Ureter (tissue), 1 donor: ENCODE measurements around the gene EFNA1. TPM values are rescaled to one million over a fixed set of nuclear protein-coding genes. Genes with fewer than 3 reads are reported as not detected.
A peak's percentile ranks its signal among the peaks of the same experiment; 100 is the strongest.

Experiments
- DNase-seq: peaks from one replicate; pipeline ENCODE4 v3.0.0-alpha.2; 2020; ENCODE audit warnings: low spot score
- total RNA-seq: library from RNA; stranded (reverse); gene quantifications from one replicate; pipeline ENCODE4 v1.2.4, GENCODE V29; 2023
- donor health status: DM: yes; HTN: yes; CAD: no.

The EFNA1 gene
- total RNA-seq = 111 TPM

DNA sequence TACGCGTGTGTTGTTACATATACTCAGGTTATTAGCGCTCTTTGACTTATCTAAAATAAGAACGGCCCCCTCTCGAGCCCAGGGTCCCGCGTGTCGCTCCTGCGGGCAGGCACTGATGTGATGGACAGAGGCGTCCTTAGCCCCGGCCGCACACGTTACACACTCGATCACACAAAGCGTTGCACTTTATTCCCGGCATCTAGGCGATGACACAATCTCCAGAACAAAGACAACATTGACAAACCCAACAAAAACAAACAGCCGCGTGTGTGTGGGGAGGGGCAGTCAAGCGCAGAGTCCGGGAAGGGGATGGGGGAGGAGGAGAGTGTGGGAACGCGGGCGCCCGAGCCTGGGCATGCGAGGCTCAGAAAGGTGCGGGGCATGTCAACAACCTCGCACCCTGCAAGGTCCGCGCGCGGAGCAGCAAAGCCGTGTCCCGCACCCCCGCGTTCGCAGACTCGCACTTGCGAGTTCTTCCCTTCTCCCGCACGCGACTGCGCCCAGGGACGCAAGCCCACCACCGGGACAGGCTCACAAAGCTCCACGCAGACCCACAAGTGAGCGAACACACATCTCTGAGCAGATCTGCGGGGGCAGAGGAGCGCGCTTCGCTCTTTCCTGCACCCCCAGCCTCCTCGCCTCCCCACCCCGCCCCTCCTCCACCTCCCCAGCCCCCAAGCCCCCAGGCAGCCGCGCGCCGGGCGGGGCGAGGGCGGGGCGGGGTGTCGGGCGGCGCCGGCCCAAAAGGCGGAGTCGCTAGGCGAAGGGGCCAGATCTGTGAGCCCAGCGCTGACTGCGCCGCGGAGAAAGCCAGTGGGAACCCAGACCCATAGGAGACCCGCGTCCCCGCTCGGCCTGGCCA lies at the start of gene EFNA1:
Gene EFNA1 (plus strand): TSS at position 772 of the 862 bp plus-strand sequence. CDS start 102 bp downstream, outside the sequence.
- peak; percentile 87 for DNase-seq

DNA sequence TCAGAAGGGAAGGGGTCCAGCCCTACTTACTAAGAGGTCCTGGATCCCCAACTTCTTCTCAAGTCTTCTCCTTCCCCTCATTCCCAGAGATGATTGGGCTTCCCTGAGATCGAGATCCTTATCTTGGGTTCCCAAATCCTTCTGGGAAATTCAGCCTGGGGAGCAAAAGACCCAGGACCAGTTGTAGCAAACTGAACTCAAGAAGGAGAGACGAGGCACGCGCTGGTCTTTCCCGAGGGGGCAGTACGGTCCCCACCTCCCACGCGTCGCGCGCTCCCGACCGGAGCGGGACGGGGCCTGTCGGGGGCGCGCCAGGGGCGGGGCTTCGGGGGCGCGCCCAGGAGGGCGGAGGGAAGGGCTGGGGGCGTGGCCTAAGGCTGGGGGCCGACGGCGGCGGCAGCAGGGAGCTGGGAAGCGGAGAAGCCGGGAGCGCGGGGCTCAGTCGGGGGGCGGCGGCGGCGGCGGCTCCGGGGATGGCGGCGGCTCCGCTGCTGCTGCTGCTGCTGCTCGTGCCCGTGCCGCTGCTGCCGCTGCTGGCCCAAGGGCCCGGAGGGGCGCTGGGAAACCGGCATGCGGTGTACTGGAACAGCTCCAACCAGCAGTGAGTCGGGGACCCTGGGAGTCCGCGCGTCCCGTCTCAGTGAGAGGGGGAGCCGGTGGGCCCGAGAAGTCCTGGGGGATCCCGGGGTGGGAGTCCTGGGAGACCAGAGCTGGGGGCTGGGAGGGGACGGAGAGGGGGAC lies 49.0 kb upstream of the EFNA1 start, which contains the start of gene EFNA3:
Gene EFNA3 (plus strand): TSS at position 369 of the 741 bp plus-strand sequence. CDS start 105 bp downstream, at position 474.
- no peak for DNase-seq

DNA sequence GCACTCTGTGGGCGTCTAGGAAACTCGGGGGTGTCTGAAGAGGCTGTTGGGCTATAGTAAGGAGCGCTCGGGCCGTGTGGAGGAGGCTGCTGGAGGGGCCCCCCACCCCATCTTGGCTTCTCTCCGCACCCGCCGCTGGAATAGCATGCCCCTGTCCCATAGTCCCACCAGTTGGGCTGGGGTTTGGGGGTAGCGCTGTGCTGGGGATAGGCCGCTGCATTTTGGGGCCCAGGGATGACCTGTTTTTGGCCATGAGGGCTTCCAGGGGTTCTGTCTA lies 48.5 kb upstream of the EFNA1 start:
- DNase-seq = no peak

DNA sequence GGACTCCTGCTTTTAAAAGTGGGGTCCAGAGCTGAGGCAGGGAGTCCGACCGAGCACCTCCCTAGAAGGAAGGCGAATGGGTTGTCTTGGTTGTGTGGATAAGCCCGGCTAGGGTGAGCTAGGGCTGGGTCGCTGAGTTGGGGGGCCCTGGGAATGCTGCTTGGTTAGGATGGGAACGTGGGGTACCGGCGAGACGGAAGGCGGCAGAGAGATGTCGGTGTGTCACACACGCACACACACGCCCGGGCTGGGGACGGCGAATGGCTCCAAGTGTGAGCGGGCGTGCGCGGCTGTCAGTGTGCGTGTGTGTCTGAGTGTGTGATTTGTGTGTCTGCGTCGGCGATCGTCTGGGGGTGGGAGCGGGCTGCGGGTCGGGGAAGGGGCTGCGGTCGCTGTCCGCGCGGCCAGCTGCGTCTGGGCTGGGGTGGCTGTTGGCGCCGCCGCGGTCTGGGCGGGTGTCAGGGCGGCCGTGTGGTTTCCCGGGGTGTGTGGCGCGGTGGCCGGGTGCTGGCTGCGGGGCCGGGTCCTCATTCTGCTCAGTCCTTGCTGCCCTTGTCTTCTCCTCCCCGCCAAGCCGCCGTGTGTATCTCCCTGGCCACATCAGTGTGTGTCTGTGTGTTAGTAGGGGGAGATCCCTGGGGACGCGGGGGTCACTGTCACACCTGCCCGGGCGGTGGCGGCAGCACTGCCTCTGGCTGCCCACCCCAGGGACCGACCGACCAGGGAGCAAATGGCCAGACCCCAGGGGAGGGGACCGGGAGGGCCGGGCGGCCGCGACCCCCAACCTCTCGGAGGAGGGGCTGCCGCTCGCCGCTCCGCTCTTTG lies 48.0 kb upstream of the EFNA1 start:
- no peak for DNase-seq

DNA sequence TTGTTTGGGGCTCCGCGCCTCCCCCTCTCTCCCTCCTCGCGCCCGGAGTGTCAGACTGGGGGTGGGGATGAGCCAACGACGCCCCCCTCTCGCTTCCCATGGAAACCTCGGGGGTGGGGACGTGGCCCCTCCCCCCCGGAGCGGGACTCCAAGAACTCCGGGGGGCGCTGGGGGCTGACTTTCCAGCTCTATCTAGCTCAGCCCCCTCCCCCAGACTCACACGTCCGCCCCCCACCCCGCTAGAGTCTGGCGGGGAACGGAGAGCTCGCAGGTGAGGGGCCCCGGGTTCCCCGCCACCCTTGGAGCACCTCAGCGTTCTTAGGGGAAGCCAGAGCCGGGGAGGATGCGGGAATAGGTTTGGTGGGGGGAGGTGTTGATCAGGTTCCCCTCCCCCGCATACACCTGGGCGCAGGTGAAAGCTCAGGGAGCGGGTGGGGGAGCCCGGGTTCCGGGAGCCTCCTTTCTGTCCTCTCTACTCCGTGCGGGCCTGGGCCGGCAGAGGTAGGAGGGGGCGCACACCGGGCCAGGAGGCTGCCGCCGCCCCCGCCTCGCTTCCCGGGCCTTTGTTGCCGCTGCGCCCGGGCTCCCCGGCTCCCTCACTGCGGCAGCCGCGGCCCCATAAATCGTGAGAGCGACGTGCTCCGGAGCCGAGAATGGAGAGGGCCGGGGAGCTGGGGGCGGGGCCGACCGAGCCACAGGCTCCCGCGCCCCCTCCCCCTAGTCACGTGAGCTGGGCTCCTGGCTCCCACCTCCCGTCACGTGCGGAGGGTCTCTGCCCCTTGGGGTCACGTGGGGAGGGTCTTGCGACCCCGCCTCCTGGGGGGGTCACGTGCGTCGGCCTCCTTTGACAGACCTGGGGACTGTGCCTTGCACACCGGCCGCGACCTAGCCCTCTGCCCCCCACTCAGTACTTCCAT lies 47.1 kb upstream of the EFNA1 start:
- DNase-seq = no peak

- no peak for DNase-seq
Observed at GRCh38 chr1:155081472-155082300, 46.0 kb upstream of the EFNA1 start.

DNA sequence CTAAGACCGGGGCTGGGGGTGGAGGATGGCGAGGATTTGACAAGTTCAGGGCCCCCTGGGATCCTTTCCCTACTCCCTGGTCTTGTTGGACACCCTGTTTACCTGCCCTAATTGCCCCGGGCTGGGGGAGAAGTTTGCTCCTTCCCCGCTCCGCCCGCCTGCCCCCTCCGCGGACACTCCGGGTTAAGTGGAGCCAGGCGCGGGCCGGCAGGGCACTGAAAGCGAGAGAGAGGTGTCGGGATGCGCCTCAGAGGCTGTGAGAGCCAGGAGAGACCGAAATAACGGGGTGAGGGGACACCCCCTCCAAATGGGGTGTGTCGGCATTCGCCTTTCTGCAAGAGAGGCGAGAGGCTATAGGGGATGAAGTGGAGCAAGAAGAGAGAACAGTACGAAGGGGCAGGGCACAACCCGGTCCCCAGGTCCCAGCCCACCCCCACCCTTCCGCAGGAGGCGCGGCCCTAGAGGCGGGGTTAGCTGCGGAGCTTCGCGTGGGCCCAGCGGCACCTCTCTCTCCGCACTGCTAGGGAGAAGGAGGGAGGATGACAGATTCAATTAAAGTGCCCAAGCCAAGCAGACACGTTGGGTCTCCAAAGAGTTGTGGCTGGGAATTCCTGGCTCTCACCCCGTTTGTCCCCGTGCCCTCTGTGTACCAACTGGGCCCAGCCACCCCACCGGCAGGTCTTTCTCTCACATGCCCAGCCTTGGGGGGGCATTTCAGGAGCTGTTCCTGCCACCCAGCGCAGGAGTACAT lies 45.2 kb upstream of the EFNA1 start:
- no peak for DNase-seq

DNA sequence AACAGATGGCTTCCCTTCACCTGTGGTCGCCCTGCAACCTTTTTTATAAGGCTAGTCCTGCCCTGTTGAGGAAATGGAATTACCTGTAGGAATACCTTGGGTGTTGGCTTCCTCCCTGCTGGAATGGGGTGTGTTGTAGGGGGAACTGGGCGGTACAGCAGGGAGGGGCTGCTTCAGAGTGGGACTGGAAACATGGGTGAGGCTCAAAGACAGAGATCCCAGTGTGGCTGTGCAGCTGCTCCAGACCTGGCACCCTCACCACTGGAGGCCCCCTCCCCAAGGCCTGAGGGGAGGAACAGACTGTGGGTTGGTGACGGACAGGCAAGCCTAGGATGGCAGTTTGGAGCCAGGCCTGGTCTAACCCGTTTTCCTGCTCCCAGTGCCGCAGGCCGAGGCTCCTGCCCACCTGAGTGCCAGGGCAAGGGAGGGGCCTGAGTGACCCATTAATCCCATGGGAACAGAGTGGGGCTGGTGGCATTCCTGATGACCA lies 44.6 kb upstream of the EFNA1 start:
- DNase-seq = no peak

DNA sequence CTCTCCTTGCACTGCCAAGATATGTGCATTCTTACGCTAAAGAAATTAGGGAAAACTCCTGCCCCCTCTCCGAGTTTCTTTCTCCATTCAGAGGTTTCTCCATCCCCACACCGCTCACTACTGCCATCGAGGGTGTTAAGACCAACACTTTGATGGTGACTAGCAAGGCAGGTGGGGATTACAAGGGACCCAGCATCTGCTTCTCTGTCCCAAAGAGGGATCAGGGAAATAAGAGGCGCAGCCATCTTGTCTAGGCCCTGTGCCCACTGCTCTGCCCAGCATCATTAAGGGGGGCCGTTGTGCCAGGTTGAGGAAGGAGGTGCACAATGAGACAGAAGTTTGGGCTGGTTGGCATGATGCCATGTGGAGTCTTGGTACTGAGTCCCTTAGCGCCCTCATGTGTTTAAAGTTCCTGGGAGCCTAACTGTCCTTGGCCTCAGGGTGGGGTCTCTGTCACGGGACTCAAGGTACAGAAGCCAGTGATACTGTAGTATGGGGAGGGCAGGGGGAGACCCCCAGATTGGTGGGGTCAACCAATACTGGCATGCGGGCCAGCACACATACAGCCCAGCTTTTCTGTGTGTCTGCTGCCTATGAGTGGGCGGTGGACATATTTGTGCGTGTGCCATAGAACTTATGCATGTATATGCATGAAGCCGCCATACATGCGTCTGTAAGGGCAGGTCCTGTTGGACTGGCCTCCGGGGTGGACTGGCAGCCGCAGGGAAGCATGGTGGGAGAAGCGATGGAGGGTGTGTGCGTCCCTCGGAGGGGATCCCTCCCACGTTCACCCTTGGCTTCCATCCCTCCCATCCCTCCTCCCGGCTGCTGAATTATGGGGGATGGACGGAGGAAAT lies 43.6 kb upstream of the EFNA1 start:
- no peak for DNase-seq

DNA sequence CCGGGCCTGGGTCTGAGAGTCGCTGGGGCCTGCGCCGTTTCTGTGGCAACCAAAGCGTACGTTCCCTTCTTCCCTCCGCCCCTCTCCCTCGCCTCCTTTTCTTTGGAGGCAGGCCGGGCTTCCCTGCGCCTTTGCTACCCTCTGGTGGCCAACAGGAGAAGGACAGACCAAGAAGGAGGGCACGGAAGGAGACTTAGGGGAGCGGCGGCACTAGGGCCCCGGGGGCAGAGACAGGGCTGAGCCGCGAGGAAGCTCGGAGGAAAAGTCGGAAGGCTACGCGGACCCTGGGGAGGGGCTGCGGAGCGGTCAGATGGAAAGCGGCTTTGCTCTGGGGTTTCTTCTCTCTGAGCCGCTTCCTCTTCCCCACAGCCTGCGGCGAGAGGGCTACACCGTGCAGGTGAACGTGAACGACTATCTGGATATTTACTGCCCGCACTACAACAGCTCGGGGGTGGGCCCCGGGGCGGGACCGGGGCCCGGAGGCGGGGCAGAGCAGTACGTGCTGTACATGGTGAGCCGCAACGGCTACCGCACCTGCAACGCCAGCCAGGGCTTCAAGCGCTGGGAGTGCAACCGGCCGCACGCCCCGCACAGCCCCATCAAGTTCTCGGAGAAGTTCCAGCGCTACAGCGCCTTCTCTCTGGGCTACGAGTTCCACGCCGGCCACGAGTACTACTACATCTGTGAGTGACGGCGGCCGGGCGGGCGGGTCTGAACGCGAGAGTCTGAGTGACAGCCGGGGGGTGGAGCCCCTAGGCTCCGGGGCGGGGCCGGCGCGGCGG lies 42.8 kb upstream of the EFNA1 start:
- DNase-seq = peak; percentile 95

DNA sequence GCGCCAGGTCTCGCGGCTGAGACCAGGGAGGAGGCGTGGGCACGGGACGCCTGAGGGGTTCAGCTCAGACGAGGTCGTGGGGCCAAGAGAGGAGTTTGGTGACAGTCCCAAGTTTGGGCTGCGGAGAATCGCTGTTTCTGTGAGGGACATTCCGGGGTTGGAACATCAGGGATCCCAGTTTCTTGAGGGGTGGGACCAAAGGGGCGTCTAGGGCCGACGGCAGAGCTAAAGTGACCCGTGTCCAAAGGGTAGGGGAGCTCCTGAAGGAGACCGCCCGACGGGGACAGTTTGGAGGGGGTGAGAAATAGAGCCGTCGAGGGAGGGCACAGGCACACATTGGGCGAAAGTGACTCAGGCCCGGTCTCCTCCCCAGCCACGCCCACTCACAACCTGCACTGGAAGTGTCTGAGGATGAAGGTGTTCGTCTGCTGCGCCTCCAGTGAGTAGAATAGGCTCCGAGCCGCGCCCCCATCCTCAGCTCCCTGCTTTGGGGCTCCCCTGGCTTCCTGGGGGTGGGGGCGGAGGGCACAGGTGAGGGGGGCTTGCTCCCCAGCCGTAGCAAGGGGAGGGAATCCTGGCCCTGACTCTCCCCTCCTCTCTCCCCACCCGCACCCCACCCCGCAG lies 42.1 kb upstream of the EFNA1 start:
- peak; percentile 87 for DNase-seq

DNA sequence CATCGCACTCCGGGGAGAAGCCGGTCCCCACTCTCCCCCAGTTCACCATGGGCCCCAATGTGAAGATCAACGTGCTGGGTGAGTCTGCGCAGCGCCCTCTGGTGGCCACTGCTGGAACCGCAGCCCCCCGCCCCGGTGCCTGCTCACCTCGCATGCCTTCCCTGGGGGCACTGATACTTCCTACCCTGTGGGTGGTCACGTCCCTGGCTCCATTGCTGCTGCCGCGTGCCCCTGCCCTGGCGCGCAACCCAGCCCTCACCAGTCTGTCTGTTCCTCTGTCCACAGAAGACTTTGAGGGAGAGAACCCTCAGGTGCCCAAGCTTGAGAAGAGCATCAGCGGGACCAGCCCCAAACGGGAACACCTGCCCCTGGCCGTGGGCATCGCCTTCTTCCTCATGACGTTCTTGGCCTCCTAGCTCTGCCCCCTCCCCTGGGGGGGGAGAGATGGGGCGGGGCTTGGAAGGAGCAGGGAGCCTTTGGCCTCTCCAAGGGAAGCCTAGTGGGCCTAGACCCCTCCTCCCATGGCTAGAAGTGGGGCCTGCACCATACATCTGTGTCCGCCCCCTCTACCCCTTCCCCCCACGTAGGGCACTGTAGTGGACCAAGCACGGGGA lies 41.4 kb upstream of the EFNA1 start:
- no peak for DNase-seq

DNA sequence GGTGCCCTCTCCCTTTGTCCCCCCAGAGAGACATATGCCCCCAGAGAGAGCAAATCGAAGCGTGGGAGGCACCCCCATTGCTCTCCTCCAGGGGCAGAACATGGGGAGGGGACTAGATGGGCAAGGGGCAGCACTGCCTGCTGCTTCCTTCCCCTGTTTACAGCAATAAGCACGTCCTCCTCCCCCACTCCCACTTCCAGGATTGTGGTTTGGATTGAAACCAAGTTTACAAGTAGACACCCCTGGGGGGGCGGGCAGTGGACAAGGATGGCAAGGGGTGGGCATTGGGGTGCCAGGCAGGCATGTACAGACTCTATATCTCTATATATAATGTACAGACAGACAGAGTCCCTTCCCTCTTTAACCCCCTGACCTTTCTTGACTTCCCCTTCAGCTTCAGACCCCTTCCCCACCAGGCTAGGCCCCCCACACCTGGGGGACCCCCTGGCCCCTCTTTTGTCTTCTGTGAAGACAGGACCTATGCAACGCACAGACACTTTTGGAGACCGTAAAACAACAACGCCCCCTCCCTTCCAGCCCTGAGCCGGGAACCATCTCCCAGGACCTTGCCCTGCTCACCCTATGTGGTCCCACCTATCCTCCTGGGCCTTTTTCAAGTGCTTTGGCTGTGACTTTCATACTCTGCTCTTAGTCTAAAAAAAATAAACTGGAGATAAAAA lies 40.7 kb upstream of the EFNA1 start:
- DNase-seq = no peak

GRCh38 chr1:155091071-155092051 lies 36.3 kb upstream of the EFNA1 start:
- DNase-seq = peak; percentile 82

GRCh38 chr1:155092131-155092530 lies 35.5 kb upstream of the EFNA1 start:
- no peak for DNase-seq
